Liver (tissue), 9 donors: ENCODE data around the gene TRIM17. TPM values are rescaled to one million over a fixed set of nuclear protein-coding genes. Genes with fewer than 3 reads are reported as not detected.
A peak's percentile ranks its signal among the peaks of the same experiment; 100 is the strongest.

ENCODE experiments used
- DNase-seq: peaks from one replicate; pipeline ENCODE4 v3.0.0-alpha.2; 2017; ENCODE audit warnings: low spot score
- H3K27ac ChIP-seq, 2 donors: one replicate each; pipeline ENCODE4 v1.7.0; 2013; ENCODE audit warnings: inconsistent platforms in 2 of 2, low read length in 2 of 2, control low read depth in 1 of 2, low read depth in 1 of 2, mild to moderate bottlenecking in 1 of 2
- H3K27me3 ChIP-seq, 4 donors: one replicate each; pipeline versions ENCODE4 v1.6.1 to v1.7.0; 2013; ENCODE audit warnings: low read length in 3 of 4, inconsistent platforms in 1 of 4, mild to moderate bottlenecking in 1 of 4, moderate library complexity in 1 of 4; ENCODE audit not compliant: control insufficient read depth in 4 of 4, insufficient read depth in 4 of 4
- H3K36me3 ChIP-seq, 4 donors: one replicate each; pipeline versions ENCODE4 v1.6.1 to v1.7.0; 2013; ENCODE audit warnings: low read length in 3 of 4, mild to moderate bottlenecking in 3 of 4, low read depth in 1 of 4, moderate library complexity in 1 of 4; ENCODE audit not compliant: control insufficient read depth in 4 of 4, insufficient read depth in 3 of 4
- H3K4me1 ChIP-seq, 4 donors: one replicate each; pipeline versions ENCODE4 v1.6.1 to v1.7.0; 2013; ENCODE audit warnings: low read length in 3 of 4, mild to moderate bottlenecking in 3 of 4, moderate library complexity in 1 of 4; ENCODE audit not compliant: control insufficient read depth in 4 of 4, insufficient read depth in 4 of 4
- H3K4me3 ChIP-seq, 3 donors: one replicate each; pipeline versions ENCODE4 v1.6.1 to v1.7.0; 2013; ENCODE audit warnings: low read length in 3 of 3, control low read depth in 1 of 3, low read depth in 1 of 3, mild to moderate bottlenecking in 1 of 3
- H3K9ac ChIP-seq, 2 donors: one replicate each; pipeline ENCODE4 v1.7.0; 2013; ENCODE audit warnings: low read length in 2 of 2, mild to moderate bottlenecking in 2 of 2, moderate library complexity in 2 of 2, control low read depth in 1 of 2, low read depth in 1 of 2
- H3K9me3 ChIP-seq, 4 donors: one replicate each; pipeline versions ENCODE4 v1.6.1 to v1.7.0; 2013; ENCODE audit warnings: low read length in 3 of 4; ENCODE audit not compliant: control insufficient read depth in 4 of 4
- ATF3 ChIP-seq: IDR thresholded peaks from 2 replicates; pipeline ENCODE4 v1.6.1; 2016; ENCODE audit warnings: antibody characterized with exemption
- CTCF ChIP-seq: fragments of 150-350 bp; IDR thresholded peaks from 2 replicates; pipeline ENCODE4 v1.5.1; 2017; ENCODE audit warnings: improper control_type of control experiment, low read depth, low read length; ENCODE audit not compliant: missing input control
- GABPA ChIP-seq, 2 donors: IDR thresholded peaks in 1 of 2; conservative IDR thresholded peaks in 1 of 2; 2 replicates each; pipeline ENCODE4 v1.6.1; 2016; ENCODE audit warnings: antibody characterized with exemption in 2 of 2, mild to moderate bottlenecking in 1 of 2, moderate library complexity in 1 of 2
- HNF4G ChIP-seq: IDR thresholded peaks from 2 replicates; pipeline ENCODE4 v1.6.1; 2016; ENCODE audit warnings: antibody characterized with exemption
- MAX ChIP-seq: IDR thresholded peaks from 2 replicates; pipeline ENCODE4 v1.6.1; 2016; ENCODE audit warnings: antibody characterized with exemption
- SP1 ChIP-seq: IDR thresholded peaks from 2 replicates; pipeline ENCODE4 v1.6.1; 2018; ENCODE audit warnings: antibody characterized with exemption, mild to moderate bottlenecking
- TAF1 ChIP-seq: conservative IDR thresholded peaks from 2 replicates; pipeline ENCODE4 v1.6.1; 2016; ENCODE audit warnings: antibody characterized with exemption, mild to moderate bottlenecking
- ZBTB33 ChIP-seq: IDR thresholded peaks from 2 replicates; pipeline ENCODE4 v1.6.1; 2016; ENCODE audit warnings: antibody characterized with exemption
- WGBS: extraction: QIAGEN DNeasy Blood & Tissue Kit; methylation state at CpG from one replicate; pipeline ENCODE4 v1.1.7; 2013; 5-methylcytosine and 5-hydroxymethylcytosine counted together
- polyA plus RNA-seq, 2 donors: library from polyadenylated mRNA; stranded (reverse) in 1 of 2; unstranded in 1 of 2; fragments of 200-250 nt in 1 of 2; fragments of >200 nt in 1 of 2; fragmentation: Nextera tagmentation in 1 of 2; extraction: Ambion mirVana in 1 of 2; gene quantifications; one replicate each; pipeline versions ENCODE4 v1.2.1 to v1.2.3, GENCODE V29; 2013 to 2015
- total RNA-seq, 2 donors: library from RNA; depleted of rRNA; stranded (reverse); fragments of >200 nt; gene quantifications; one replicate each; pipeline ENCODE4 v1.2.3, GENCODE V29; 2014
- TF ChIP-seq, protein P1 (sequence below): IDR thresholded peaks from 2 replicates; pipeline ENCODE4 v1.6.1; 2016; ENCODE audit warnings: antibody characterized with exemption, mild to moderate bottlenecking
- donor health status: healthy.
- donor health status: healthy.
- donor health status: healthy.
- donor health status: healthy.
- donor health status: healthy.

TRIM17 gene
- total and polyA plus RNA-seq, 4 donors, result 0.08 to 0.49 TPM; not detected in 2

DNA sequence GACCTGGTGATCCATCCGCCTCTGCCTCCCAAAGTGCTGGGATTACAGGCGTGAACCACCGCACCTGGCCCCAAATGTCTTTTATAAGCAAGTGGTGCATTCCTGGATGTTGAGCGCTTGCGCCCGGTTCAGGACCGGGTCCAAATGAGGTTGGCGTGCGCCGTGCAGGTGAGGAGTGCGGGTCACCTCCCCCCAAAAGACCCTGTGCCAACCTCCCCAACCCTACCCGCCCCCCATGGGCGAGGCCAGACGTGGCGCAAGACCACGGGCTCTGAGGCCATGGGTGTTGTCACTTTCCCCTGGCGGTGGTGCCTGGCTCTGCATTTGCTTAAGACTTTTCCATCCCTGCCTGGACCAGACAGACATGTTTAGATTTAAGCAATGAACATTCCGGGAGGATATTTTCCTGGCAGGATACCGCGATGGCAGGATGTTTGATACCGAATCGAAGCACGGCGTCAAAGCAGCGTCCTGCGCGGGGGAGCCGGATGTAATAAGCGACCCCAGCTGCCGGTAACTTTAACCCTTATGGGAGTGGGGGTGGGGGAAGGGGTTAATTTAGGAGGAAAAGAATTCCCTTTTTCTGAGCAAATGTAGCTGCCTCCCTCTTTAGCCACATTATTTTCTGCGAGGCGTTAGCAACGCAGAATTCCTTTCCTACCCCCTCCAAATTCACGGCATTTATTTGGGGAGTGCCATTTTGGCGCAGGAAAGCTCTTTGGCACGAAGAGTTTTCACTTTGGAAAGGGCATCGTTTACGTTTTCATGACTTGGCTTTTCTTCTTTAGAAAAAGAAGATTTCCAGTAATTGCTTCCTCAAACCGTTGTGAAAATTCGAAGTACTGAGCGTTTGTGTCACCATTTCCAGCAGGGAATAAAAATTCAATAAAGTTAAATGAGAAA lies 42.7 kb upstream of the TRIM17 start:
- Histone ChIP-seq H3K4me1 (peaks cover 0 to 21% (median 5%) of the 10 kb centered on the region in 4 donors), H3K36me3 (no peaks in the 10 kb centered on the region), H3K27ac (no peak overlapping the region), H3K27me3 (peaks cover 0 to 15% (median 3%) of the 10 kb centered on the region in 4 donors), H3K9me3 (no peaks in the 10 kb centered on the region), H3K4me3 (no peak overlapping the region), H3K9ac (no peak overlapping the region)
- 9% methylated on average over 41 of the region's 41 CpGs for WGBS
- DNase-seq, result peak; percentile 69
- TF ChIP-seq CTCF (peak; percentile 45), ZBTB33 (no peak)

DNA sequence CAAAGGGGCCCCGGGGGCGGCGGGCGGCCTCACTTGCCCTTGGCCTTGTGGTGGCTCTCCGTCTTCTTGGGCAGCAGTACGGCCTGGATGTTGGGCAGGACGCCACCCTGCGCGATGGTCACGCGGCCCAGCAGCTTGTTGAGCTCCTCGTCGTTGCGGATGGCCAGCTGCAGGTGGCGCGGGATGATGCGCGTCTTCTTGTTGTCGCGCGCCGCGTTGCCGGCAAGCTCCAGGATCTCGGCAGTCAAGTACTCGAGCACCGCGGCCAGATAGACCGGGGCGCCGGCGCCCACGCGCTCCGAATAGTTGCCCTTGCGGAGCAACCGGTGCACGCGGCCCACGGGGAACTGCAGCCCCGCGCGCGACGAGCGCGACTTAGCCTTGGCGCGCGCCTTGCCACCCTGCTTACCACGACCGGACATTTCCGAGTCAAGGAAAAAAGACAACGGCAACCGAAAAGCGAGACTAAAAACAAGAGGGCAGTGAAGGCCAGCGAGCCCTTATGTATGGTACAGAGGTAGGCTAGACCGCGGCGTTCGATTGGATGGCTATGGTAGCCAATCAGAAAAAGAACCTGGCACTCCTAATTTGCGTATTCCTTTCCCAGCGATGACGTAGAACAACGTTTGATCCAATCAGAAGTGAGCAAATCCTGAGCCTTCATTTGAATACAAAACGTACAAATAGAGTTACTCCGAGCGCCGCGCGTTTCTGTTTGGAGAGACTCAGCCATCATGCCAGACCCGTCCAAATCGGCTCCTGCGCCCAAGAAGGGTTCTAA lies 40.9 kb upstream of the TRIM17 start:
- no peaks in the 10 kb centered on the region for H3K36me3 ChIP-seq
- H3K9me3 ChIP-seq, result no peaks in the 10 kb centered on the region
- peaks cover 0 to 12% (median 3%) of the 10 kb centered on the region in 4 donors for H3K27me3 ChIP-seq
- no peak overlapping the region for H3K9ac ChIP-seq
- peak overlapping the region in 2 of 3 donors; percentile 18 to 41 for H3K4me3 ChIP-seq
- H3K27ac ChIP-seq, result peak overlapping the region; percentile 72 to 73
- DNase-seq, result peak; percentile 90
- no peak for TF ChIP-seq SP1
- TF ChIP-seq GABPA (IDR thresholded peaks at IDR 0.05 in 1 of 2, conservative IDR thresholded peaks at IDR 0.05 in 1 of 2), result no peak
- TF ChIP-seq MAX, result no peak
- TF ChIP-seq ATF3, result no peak
- no peak for TF ChIP-seq HNF4G
- TF ChIP-seq TAF1, result no peak
- TF ChIP-seq, protein P1, sequence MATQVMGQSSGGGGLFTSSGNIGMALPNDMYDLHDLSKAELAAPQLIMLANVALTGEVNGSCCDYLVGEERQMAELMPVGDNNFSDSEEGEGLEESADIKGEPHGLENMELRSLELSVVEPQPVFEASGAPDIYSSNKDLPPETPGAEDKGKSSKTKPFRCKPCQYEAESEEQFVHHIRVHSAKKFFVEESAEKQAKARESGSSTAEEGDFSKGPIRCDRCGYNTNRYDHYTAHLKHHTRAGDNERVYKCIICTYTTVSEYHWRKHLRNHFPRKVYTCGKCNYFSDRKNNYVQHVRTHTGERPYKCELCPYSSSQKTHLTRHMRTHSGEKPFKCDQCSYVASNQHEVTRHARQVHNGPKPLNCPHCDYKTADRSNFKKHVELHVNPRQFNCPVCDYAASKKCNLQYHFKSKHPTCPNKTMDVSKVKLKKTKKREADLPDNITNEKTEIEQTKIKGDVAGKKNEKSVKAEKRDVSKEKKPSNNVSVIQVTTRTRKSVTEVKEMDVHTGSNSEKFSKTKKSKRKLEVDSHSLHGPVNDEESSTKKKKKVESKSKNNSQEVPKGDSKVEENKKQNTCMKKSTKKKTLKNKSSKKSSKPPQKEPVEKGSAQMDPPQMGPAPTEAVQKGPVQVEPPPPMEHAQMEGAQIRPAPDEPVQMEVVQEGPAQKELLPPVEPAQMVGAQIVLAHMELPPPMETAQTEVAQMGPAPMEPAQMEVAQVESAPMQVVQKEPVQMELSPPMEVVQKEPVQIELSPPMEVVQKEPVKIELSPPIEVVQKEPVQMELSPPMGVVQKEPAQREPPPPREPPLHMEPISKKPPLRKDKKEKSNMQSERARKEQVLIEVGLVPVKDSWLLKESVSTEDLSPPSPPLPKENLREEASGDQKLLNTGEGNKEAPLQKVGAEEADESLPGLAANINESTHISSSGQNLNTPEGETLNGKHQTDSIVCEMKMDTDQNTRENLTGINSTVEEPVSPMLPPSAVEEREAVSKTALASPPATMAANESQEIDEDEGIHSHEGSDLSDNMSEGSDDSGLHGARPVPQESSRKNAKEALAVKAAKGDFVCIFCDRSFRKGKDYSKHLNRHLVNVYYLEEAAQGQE, result no peak
- H3K4me1 ChIP-seq, result peaks cover 0 to 15% (median 3%) of the 10 kb centered on the region in 4 donors
- 3% methylated on average over 74 of the region's 74 CpGs for WGBS
